HepG2 (cell line): ENCODE measurements around the gene MB. TPM values are rescaled to one million over a fixed set of nuclear protein-coding genes. Genes with fewer than 3 reads are reported as not detected.

Experiments used
- FOXJ3 ChIP-seq: sonication (generic); formaldehyde crosslinking; IDR thresholded peaks from 2 replicates; pipeline ENCODE4 v1.4.0; 2020; ENCODE audit warnings: missing genetic modification reagents, mild to moderate bottlenecking, borderline replicate concordance
- KDM6A ChIP-seq: IDR thresholded peaks from 2 replicates; pipeline ENCODE4 v1.6.1; 2016; ENCODE audit warnings: low read depth
- MIER3 ChIP-seq: IDR thresholded peaks from 2 replicates; pipeline ENCODE4 v1.6.1; 2016; ENCODE audit warnings: missing compliant biosample characterization, borderline replicate concordance
- MZF1 ChIP-seq: sonication (generic); formaldehyde crosslinking; IDR thresholded peaks from 2 replicates; pipeline ENCODE4 v1.8.1; 2023; ENCODE audit warnings: mild to moderate bottlenecking, missing genetic modification reagents, borderline replicate concordance
- RARA ChIP-seq: IDR thresholded peaks from 2 replicates; pipeline ENCODE4 v1.6.1; 2016; ENCODE audit warnings: missing genetic modification reagents, missing compliant biosample characterization
- SAFB2 ChIP-seq: sonication (generic); formaldehyde crosslinking; IDR thresholded peaks from 2 replicates; pipeline ENCODE4 v1.5.1; 2020; ENCODE audit warnings: missing genetic modification reagents, low read depth, mild to moderate bottlenecking, borderline replicate concordance
- THYN1 ChIP-seq: sonication (generic); formaldehyde crosslinking; IDR thresholded peaks from 2 replicates; pipeline ENCODE4 v1.8.1; 2023; ENCODE audit warnings: low read depth, mild to moderate bottlenecking, moderate library complexity, missing genetic modification reagents, borderline replicate concordance
- ZFP36L2 ChIP-seq: sonication (generic); formaldehyde crosslinking; IDR thresholded peaks from 2 replicates; pipeline ENCODE4 v1.4.0; 2020; ENCODE audit warnings: missing genetic modification reagents
- ZNF251 ChIP-seq: sonication (generic); formaldehyde crosslinking; IDR thresholded peaks from 2 replicates; pipeline ENCODE4 v1.9.0; 2021; ENCODE audit warnings: mild to moderate bottlenecking, missing genetic modification reagents
- ZNF44 ChIP-seq: sonication (generic); formaldehyde crosslinking; IDR thresholded peaks from 2 replicates; pipeline ENCODE4 v1.5.1; 2020; ENCODE audit warnings: mild to moderate bottlenecking, missing genetic modification reagents
- ZSCAN21 ChIP-seq: sonication (generic); formaldehyde crosslinking; IDR thresholded peaks from 2 replicates; pipeline ENCODE4 v1.8.0; 2022; ENCODE audit warnings: mild to moderate bottlenecking, missing genetic modification reagents, moderate library complexity, borderline replicate concordance
- polyA plus RNA-seq, 8 experiments: library from polyadenylated mRNA; depleted of rRNA in 3 of 8; stranded (reverse) in 7 of 8; unstranded in 1 of 8; fragments of >200 nt; fragmentation: Illumina TruSeq in 4 of 8; extraction: Trizol in 4 of 8; gene quantifications; 2 replicates each; pipeline versions ENCODE4 v1.2.1 to v1.2.3, GENCODE V29; 2011 to 2016; ENCODE audit warnings: low read depth in 4 of 8, missing spikeins in 1 of 8, mixed read lengths in 1 of 8; ENCODE audit not compliant: insufficient read depth in 1 of 8
- total RNA-seq, 5 experiments: library from RNA; depleted of rRNA; stranded (reverse); fragments of >200 nt; fragmentation: Illumina TruSeq; extraction: Trizol; gene quantifications; 2 replicates each; pipeline ENCODE4 v1.2.3, GENCODE V29; 2016; ENCODE audit warnings: low read depth in 1 of 5
- TF ChIP-seq, protein P1 (sequence below), 2 experiments: IDR thresholded peaks; 2 replicates each; pipeline ENCODE4 v1.6.1; 2011 to 2012; ENCODE audit warnings: low read length in 2 of 2, borderline replicate concordance in 1 of 2, low read depth in 1 of 2, mild to moderate bottlenecking in 1 of 2, moderate library complexity in 1 of 2
- TF ChIP-seq, protein P2 (sequence below): sonication (generic); formaldehyde crosslinking; IDR thresholded peaks from 2 replicates; pipeline ENCODE4 v1.5.1; 2020; ENCODE audit warnings: mild to moderate bottlenecking, missing genetic modification reagents, borderline replicate concordance
- TF ChIP-seq, protein P3 (sequence below): IDR thresholded peaks from 2 replicates; pipeline ENCODE4 v1.6.1; 2012; ENCODE audit warnings: low read depth, low read length, improper control_type of control experiment
- TF ChIP-seq, protein P4 (sequence below): sonication (generic); formaldehyde crosslinking; conservative IDR thresholded peaks from 2 replicates; pipeline ENCODE4 v1.8.0; 2022; ENCODE audit warnings: missing genetic modification reagents
- TF ChIP-seq, protein P5 (sequence below): sonication (generic); formaldehyde crosslinking; IDR thresholded peaks from 2 replicates; pipeline ENCODE4 v1.5.0; 2020; ENCODE audit warnings: missing genetic modification reagents

MB gene
- total and polyA plus RNA-seq, 2 of the 13 experiments (the other 11 are each of a cell fraction or from before 2014, with no cell fraction given), result 0.07 TPM; not detected in 1

DNA sequence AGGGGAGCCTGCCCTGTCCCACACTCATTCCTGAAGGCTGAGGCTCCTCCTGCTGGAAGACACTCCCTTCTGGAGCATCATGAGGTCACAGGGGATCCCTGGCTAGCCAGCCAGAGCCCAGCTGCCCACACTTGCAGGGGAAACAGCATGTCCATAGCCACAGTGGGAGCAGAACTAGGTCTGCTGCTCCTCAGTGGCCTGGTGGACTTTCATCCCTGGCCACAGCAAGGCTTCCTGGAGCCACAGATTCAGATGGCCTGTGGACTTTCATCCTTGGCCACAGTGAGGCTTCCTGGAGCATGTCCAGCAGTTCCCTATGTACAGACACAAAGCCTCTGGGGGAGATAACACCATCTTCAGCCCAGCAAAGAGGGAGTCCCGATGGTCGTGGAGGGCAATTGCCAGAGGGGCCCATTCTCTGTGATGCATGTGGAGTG, 25.2 kb upstream of the MB start (continued):
- TF ChIP-seq FOXJ3 (CRISPR knock-in tag), result no peak
- TF ChIP-seq, protein P1, sequence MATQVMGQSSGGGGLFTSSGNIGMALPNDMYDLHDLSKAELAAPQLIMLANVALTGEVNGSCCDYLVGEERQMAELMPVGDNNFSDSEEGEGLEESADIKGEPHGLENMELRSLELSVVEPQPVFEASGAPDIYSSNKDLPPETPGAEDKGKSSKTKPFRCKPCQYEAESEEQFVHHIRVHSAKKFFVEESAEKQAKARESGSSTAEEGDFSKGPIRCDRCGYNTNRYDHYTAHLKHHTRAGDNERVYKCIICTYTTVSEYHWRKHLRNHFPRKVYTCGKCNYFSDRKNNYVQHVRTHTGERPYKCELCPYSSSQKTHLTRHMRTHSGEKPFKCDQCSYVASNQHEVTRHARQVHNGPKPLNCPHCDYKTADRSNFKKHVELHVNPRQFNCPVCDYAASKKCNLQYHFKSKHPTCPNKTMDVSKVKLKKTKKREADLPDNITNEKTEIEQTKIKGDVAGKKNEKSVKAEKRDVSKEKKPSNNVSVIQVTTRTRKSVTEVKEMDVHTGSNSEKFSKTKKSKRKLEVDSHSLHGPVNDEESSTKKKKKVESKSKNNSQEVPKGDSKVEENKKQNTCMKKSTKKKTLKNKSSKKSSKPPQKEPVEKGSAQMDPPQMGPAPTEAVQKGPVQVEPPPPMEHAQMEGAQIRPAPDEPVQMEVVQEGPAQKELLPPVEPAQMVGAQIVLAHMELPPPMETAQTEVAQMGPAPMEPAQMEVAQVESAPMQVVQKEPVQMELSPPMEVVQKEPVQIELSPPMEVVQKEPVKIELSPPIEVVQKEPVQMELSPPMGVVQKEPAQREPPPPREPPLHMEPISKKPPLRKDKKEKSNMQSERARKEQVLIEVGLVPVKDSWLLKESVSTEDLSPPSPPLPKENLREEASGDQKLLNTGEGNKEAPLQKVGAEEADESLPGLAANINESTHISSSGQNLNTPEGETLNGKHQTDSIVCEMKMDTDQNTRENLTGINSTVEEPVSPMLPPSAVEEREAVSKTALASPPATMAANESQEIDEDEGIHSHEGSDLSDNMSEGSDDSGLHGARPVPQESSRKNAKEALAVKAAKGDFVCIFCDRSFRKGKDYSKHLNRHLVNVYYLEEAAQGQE (IDR thresholded peaks at IDR 0.05; ENCODE audit: borderline replicate concordance in 1 of 2, low read depth in 1 of 2, low read length in 2 of 2), result no peak
- TF ChIP-seq, protein P2, sequence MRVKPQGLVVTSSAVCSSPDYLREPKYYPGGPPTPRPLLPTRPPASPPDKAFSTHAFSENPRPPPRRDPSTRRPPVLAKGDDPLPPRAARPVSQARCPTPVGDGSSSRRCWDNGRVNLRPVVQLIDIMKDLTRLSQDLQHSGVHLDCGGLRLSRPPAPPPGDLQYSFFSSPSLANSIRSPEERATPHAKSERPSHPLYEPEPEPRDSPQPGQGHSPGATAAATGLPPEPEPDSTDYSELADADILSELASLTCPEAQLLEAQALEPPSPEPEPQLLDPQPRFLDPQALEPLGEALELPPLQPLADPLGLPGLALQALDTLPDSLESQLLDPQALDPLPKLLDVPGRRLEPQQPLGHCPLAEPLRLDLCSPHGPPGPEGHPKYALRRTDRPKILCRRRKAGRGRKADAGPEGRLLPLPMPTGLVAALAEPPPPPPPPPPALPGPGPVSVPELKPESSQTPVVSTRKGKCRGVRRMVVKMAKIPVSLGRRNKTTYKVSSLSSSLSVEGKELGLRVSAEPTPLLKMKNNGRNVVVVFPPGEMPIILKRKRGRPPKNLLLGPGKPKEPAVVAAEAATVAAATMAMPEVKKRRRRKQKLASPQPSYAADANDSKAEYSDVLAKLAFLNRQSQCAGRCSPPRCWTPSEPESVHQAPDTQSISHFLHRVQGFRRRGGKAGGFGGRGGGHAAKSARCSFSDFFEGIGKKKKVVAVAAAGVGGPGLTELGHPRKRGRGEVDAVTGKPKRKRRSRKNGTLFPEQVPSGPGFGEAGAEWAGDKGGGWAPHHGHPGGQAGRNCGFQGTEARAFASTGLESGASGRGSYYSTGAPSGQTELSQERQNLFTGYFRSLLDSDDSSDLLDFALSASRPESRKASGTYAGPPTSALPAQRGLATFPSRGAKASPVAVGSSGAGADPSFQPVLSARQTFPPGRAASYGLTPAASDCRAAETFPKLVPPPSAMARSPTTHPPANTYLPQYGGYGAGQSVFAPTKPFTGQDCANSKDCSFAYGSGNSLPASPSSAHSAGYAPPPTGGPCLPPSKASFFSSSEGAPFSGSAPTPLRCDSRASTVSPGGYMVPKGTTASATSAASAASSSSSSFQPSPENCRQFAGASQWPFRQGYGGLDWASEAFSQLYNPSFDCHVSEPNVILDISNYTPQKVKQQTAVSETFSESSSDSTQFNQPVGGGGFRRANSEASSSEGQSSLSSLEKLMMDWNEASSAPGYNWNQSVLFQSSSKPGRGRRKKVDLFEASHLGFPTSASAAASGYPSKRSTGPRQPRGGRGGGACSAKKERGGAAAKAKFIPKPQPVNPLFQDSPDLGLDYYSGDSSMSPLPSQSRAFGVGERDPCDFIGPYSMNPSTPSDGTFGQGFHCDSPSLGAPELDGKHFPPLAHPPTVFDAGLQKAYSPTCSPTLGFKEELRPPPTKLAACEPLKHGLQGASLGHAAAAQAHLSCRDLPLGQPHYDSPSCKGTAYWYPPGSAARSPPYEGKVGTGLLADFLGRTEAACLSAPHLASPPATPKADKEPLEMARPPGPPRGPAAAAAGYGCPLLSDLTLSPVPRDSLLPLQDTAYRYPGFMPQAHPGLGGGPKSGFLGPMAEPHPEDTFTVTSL, result no peak; the same call in 1 of the 2 replicates
- TF ChIP-seq ZNF44 (CRISPR knock-in tag), result no peak
- TF ChIP-seq KDM6A (CRISPR knock-in tag), result peak; percentile 35; the same call in 1 of the 2 replicates
- TF ChIP-seq MIER3 (CRISPR knock-in tag), result no peak
- TF ChIP-seq, protein P3, sequence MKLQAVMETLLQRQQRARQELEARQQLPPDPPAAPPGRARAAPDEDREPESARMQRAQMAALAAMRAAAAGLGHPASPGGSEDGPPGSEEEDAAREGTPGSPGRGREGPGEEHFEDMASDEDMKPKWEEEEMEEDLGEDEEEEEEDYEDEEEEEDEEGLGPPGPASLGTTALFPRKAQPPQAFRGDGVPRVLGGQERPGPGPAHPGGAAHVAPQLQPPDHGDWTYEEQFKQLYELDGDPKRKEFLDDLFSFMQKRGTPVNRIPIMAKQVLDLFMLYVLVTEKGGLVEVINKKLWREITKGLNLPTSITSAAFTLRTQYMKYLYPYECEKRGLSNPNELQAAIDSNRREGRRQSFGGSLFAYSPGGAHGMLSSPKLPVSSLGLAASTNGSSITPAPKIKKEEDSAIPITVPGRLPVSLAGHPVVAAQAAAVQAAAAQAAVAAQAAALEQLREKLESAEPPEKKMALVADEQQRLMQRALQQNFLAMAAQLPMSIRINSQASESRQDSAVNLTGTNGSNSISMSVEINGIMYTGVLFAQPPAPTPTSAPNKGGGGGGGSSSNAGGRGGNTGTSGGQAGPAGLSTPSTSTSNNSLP, result no peak
- TF ChIP-seq ZFP36L2 (CRISPR knock-in tag), result no peak
- TF ChIP-seq ZNF251, result no peak
- no peak for TF ChIP-seq ZSCAN21
- TF ChIP-seq, protein P4, sequence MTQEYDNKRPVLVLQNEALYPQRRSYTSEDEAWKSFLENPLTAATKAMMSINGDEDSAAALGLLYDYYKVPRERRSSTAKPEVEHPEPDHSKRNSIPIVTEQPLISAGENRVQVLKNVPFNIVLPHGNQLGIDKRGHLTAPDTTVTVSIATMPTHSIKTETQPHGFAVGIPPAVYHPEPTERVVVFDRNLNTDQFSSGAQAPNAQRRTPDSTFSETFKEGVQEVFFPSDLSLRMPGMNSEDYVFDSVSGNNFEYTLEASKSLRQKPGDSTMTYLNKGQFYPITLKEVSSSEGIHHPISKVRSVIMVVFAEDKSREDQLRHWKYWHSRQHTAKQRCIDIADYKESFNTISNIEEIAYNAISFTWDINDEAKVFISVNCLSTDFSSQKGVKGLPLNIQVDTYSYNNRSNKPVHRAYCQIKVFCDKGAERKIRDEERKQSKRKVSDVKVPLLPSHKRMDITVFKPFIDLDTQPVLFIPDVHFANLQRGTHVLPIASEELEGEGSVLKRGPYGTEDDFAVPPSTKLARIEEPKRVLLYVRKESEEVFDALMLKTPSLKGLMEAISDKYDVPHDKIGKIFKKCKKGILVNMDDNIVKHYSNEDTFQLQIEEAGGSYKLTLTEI (CRISPR knock-in tag), result no peak
- TF ChIP-seq, protein P5, sequence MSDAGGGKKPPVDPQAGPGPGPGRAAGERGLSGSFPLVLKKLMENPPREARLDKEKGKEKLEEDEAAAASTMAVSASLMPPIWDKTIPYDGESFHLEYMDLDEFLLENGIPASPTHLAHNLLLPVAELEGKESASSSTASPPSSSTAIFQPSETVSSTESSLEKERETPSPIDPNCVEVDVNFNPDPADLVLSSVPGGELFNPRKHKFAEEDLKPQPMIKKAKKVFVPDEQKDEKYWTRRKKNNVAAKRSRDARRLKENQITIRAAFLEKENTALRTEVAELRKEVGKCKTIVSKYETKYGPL, result no peak
- peak; percentile 54 for TF ChIP-seq RARA
- no peak for TF ChIP-seq MZF1
- TF ChIP-seq THYN1 (CRISPR knock-in tag), result no peak
- no peak for TF ChIP-seq SAFB2 (CRISPR knock-in tag)
